Stimulated activated CD8-positive, alpha-beta memory T cell treated with anti-CD3 and anti-CD28 coated beads, Interleukin-4, amount 100 ng/mL, for 1 hour (primary cell): ENCODE results near the gene SSBP2.
"Not testable (repeated sequence)": the region's sequence is repeated elsewhere in the genome, so short reads cannot be mapped to it uniquely, and the experiment has no call there.

Experiments used
- DNase-seq, 2 donors: peaks; one replicate each; pipeline ENCODE4 v3.0.0-alpha.2; 2020; ENCODE audit warnings: low read depth in 2 of 2, low spot score in 1 of 2

SSBP2 gene

DNA sequence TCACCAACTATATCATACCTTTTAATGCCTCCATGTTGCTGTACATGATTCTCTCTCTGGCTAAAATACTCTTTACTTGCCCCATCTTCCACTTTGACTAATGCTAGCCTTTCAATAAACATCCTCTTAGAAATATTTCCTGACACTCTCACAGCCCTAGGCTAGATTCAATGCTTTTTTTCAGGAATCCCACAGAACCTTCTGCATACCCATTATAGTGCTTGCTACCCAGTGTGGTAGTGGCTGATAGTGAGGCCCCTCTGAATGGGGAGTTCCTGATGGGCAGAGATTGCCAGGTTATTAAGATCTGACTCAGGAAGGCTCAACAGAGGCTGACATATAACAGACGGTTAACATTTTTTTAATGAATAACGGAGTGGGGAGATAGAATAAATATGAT lies 11.6 kb downstream of the SSBP2 start:
- DNase-seq: no peak

DNA sequence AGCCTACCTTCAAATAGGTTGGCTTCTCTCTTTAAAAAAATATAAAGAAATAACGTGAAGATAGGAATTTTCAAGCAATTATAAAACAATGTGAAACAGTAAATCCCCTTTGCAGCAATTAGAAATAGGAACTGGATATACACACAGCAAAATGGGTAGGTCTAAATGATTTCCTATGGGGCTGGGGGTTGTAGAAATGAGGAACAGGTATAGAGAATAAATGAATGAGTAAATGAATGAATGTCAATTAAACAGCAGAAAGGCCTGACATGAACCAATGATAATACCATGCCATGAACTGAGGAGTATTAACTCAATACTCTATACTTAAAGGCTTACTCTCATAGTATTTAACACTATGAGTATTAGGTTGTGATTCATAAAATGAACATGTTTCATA lies 21.6 kb downstream of the SSBP2 start:
- DNase-seq: no peak

DNA sequence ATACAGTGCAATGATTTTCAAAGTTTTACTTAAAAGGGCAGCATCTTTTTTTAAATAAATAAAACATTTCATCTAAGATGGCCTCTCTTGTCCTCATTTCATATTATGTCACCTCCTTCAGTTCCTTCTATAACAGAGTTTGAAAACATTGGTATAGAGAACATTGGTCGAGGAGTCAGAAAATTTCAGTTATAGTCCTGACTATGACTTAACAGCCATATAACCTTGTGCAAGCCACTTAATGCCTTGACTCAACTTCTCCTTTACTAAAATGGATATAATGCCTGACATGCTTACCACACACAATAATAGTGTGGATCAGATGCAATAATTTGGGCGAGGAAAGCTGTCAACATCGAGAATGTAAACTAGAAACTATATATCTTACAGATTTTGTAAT lies 22.6 kb downstream of the SSBP2 start:
- DNase-seq: no peak

DNA sequence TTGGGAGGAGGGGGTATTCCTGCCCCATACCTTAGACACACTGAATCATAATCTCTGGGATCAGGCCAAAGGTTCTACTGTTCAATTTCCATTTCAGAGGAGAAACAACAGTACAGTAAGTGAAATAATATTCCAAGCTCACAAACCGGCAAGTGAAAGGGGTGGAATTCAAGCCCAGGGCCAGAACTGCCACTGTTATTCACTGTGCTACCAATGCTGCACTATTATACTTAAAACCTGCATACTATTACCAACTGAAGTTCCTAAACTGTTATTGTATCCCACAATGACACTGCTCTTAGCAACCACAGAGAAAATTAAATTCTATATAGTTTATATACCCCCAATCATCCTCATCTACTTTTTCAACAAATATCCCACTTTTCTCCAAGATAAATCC lies 24.6 kb downstream of the SSBP2 start:
- no peak for DNase-seq

DNA sequence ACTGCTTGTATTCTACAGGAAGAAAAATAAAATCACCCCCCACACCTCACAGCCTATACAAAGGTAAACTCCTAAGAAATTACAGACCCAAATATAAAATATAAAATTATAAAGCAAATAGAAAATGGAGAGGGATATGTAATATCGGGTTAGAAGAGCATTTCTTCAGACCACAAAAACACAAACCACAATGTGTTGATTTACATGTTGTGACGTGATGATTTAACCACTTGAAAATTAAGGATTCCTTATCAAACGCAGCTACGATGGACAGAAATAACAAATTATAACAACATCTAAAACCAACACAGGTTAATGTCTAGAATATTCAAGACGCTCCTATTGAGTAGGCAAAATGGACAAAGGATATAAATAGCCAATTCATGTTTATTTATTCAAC lies 26.3 kb downstream of the SSBP2 start:
- DNase-seq: no peak

DNA sequence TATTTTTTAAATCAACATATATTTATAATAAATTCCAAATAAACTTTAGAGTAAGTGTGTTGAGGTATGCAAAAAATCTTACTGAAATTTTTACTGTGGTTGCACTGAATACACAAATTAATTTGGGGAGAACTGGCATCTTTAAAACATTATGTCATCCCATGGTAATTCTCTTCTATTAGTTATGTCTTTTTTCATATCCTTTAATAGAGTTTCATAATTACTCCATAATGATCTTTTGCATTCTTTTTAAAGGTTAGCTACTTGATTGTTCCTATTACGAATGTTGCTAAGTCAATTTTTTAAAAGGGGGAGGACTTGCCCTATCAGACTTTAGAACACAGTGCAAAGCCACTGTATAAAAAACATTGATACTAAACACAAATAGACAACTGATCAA lies 26.8 kb downstream of the SSBP2 start:
- DNase-seq: no peak

DNA sequence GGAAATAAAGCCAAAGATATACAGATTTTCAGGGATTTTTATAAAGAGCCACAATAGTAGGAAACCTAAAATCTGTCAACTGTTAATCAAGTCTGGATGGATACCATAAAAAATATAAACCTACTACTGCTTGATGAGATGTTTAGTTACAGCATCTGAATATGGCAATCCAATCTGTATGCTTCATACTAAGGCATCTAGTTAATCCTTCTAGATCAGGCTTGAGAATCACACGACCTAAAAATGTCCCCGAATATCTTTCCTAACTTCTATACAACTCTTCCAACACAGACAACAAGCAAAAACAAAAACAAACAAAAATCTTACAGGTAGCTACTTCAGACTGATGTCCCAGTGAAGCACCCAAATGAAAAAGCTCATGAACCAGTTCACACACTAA lies 29.8 kb downstream of the SSBP2 start:
- DNase-seq: no peak

DNA sequence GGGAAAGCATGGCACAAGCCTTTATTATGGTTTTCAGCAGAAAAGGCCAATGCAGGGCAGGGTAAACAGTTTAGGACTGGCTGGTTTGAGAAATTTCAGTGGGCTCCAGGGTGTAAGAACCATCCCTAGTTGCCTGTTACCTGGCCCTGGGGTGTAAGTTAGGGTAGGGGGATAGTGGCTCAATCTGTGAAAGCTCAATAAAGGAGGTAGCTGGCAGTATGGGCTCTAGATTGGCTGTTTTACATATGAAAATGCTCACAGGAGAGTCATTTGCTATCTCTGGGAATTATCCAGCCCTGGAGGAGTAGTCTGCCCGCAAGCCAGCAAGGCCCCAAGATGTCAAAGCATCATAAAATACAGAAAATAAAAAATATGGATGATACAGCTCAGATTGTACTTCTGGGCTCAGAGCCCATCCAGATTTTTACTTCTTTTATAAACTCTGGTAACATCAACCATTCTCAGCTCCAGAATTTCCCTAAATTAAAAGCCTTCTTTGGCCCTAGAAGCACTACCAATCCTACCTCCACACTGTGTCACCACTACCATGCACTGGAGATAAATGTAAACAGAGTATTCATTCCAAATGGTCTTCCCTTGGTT lies 31.1 kb downstream of the SSBP2 start:
- no peak for DNase-seq

DNA sequence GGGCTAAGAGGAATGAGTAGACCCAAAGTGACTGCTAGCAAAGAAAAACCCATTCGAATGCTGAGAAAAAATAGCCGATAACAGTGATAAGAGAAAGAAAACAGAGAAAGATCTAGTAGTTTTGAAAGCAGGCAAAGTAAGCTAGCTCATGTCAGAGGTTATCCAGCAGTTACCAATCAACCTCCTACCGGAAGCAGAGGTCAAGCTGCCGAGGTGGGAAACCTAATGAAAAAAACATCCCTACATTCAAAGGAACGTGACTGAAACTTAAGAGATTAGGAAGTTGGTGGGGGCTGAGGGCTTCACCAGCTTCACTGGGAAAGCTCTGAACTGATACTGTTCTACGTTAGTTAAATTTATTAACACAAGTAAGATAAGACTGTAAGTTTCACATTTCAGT lies 32.6 kb downstream of the SSBP2 start:
- no peak for DNase-seq

DNA sequence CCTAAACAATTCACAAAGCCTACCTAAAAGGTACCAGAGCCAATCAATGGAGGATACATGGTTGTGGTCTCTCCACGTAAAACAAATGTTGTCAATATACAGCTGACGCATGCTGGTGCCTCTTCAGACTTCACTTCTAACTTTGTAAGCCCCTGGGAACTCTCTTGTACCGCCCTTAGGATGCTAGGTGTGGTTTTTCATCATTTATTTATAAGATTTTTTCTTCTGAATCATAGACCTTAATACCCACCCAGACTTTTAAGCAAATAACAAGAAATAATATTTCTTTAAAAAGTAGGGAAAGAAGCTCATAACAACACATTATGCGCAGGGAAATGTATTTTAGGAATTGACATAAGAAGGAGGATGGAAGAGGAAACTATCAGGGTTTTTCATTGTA lies 33.0 kb downstream of the SSBP2 start:
- no peak for DNase-seq

DNA sequence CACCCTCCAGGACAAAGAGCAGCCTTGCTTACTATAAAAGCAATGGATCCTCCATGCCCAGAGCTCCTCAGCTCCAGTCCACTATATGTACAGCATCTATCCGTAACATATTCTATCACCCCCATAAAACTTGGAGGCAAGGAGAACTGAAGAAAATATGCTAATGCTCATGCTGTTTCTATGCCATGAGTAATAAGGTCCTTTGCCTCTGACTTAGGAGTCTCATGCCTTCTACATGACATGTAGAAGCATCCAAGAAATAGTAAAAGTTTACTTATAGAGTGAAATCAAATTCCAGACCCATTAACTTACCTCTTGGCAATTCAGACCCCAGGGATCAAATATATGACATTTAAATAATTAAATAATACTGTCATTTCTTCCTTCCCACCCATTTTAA lies 33.7 kb downstream of the SSBP2 start:
- DNase-seq: no peak

DNA sequence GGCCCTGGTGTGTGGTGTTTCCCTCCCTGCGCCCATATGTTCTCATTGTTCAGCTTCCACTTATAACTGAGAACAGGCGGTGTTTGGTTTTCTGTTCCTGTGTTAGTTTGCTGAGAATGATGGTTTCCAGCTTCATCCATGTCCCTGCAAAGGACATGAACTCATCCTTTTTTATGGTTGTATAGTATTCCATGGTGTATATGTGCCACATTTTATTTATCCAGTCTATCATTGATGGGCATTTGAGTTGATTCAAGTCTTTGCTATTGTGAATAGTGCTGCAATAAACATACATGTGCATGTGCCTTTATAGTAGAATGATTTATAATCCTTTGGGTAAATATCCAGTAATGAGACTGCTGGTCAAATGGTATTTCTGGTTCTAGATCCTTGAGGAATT lies 36.8 kb downstream of the SSBP2 start:
- DNase-seq: not testable (repeated sequence)

DNA sequence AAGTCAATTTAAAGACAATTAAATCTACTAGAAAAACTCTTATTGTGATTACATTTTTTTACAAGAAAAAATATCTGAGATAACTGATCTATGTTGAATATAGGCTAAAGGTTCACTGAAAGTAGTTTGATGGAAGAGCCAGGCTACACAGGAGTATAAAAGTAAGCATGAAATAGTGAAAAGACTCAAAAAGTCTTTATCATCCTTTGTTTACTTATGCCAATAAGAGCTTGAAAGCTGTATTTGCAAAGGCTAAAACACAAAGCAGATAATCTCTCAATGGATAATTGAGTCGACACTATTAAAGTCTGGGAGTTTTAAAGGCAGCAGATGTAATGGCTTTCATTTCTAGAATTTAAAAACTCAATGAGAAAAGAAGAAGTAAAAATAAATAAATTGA lies 42.0 kb downstream of the SSBP2 start:
- DNase-seq: no peak

DNA sequence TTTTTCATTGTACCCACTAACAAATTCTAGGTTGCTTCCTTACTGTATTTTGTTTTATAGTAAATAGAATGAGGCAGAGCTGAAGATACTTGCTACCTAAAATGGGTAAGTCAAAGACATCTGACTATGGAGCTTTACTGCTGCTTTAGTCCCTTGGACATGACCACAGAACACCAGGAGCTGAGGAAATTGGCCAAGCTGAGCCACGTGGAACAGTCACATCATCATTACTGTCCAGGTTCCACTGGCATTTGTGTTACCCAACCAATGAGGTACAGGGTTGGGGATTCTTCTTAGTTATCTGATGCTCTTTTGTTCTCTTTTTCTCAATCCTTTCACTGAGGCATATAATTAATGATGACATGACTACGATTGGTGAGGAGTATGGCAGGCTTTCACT lies 47.1 kb downstream of the SSBP2 start:
- DNase-seq: no peak

DNA sequence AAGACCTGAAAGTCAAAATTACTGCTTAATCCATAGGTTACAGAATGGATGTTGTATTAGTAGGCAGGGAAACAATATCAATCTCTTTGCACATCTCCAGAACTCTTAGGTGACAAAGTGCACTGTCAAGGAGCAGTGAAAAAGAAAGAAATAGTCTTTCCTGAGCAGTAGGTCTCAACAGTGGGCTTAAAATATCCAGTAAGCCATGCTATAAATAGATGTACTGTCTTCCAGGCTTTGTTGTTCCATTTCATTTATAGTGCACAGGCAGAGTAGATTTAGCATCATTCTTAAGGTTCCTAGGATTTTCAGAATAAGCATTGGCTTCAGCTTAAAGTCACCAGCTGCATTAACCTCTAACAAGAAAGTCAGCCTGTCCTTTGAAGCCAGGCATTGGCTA lies 50.7 kb downstream of the SSBP2 start:
- no peak for DNase-seq

DNA sequence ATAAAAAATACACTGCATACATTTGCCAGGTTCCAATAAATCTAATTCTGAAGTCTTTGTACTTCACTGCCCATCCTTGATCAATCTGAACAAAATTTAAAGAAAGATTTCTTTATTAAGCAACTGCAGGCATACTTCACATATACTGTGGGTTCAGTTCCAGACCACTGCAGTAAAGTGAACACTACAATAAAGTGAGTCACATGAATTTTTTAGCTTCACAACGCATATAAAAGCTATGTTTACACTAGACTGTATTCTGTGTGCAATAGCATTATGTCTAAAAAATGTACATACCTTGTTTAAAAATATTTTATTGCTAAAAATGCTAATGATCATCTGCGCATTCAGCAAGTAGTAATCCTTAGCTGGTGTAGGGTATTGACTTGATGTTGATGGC lies 52.1 kb downstream of the SSBP2 start:
- no peak for DNase-seq

DNA sequence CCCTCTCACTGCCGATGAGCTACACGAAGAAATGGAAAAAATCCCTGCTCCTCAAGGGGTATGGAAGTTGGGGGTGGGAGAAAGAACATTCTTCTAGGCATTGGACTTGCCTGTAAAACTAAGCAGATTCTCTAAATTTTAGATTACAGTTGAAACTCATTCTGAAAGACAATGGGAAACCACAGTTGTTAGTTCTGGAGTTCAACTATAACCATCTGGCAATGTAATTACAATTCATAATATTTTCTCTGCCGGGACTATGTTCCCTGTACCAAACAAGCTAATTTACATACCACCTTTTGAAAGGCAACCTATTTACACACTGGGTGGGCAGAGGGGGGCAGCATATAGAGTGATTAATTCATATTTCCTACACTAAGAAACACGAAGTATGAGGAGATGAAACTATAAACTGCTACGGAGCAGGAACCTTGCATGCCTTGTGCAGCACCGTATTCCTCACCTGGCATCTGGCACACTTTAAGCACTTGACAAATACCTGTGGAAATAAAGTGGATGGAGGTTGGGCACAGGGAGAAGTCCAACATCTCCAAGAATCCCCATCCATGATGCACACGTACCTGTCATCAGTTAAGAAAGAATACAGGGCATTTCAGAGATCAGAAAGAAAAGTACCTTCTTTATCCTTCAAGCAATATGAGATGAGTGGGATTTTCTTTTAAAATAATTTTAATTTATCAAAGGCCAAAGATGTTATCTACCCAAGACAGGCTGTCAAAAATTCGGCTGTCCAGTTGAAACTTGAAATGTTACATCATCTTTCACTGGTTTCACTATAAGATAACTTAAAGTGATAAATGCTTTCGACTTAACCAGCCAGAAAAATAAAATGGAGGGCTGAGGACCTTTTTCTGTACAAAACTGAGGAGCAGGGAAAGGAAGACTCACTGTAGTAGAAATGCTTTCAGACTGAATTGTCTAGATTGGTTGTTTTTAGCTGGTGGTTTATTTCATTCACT lies 54.2 kb downstream of the SSBP2 start:
- no peak for DNase-seq

DNA sequence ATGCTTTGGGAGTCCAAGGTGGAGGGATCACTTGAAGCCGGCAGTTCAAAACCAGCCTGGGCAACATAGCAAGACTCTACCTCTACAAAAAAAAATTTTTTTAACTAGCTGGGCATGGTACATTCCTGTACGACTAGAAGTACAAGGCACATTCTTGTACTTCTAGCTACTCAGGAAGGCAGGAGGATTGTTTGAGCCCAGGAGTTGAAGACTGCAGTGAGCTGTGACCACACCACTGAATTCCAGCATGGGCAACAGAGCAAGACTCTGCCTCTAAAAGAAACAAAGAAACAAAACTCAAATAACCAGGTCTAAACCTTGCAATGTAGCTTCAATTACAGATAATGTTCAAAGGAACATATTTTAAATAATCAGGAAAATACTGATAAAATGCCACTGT lies 56.2 kb downstream of the SSBP2 start:
- DNase-seq: no peak

DNA sequence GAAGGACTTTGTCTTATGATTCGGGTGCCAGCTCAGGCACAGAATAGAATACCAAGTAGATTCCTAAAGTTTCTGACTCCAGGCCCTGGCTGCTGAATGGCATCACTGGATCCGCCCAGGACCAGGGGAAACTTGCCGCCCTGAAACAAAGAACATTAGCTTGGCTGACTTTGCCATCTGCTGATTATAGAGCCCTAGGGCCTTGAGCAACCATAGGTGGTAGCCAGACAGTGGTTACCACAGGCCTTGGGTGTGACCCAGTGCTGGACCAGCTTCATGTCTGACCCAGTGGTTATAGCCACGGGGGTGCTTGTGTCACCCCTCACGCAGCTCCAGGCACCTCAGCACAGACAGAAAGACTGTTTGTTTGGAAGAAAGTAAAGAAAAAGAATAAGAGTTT lies 62.7 kb downstream of the SSBP2 start:
- no peak for DNase-seq

DNA sequence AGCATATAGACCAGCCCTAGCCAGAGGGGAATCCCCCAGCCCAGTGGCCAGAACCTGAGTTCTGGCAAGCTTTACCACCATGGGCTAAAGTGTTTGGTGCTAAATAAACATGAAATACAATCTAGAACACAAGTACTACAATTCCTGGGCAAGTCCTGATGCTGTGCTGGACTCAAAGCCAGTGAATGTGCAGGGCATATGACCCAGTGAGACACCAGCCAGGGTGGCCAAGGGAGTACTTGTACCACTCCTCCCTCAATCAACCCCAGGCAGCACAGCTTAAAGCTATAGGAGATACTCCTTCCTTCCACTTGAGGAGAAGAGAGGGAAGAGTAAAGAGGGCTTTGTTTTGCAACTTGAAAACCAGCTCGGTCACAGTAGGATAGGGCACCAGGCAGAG lies 63.6 kb downstream of the SSBP2 start:
- no peak for DNase-seq

DNA sequence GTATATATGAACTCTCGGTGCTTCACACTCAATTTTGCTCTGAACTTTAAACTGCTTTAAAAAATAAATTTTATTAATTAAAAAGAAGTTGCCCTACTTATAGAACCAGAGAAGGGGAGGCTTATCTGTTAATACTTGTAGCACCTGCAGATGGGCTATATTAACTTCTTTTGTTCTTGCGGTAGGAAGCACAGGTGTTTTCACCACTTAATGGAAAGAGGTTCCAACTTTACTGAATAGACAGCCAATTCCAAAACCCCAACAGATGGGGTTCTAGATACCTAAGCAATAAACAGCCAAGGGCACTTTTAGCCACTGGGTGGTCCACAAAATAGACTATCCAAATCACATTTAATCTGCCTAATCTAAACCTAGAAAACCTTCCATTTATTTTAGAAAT lies 65.4 kb downstream of the SSBP2 start:
- DNase-seq: no peak

DNA sequence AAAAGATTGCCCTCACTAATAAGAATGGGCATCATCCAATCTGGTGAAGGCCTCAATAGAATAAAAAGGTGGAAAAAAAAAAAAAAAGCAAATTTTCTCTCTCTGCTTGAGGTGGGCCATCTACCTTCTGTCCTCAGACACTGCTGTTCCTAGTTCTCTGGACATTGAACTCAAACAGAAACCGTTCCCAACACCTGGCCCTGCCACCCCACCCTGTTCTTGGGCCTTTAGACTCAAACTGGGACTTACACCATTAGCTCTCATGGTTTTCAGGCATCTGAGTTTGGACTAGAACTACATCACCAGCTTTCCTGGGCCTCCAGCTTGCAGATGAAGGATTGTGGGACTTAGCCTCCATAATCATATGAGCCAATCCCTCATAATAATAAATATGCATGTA lies 71.0 kb downstream of the SSBP2 start:
- DNase-seq: no peak

DNA sequence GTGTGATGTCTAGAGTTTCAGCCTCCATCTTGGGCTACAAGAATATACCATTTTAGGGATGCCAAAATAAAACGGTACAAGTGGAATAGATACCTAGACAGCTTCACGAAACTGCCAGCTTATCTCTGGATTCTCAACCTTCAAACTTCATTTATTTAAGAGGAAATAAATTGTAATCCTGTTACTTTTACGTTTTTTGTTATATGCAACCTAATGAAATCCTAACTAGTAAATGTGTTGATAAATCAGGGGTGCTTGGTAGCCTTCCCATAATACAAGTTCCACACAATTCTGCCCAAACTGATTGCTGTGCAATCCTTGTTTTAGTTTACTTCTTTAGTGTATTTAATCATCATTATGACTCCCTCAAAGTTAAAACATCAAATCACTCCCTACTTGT lies 75.5 kb downstream of the SSBP2 start:
- no peak for DNase-seq
